ENCODE results near the gene SCGB1A1. TPM values are rescaled to one million over a fixed set of nuclear protein-coding genes. Genes with fewer than 3 reads are reported as not detected.

Gene SCGB1A1
- total and polyA plus RNA-seq, 2 of the 13 experiments (the other 11 are each of a cell fraction or from before 2014, with no cell fraction given) = not detected

DNA sequence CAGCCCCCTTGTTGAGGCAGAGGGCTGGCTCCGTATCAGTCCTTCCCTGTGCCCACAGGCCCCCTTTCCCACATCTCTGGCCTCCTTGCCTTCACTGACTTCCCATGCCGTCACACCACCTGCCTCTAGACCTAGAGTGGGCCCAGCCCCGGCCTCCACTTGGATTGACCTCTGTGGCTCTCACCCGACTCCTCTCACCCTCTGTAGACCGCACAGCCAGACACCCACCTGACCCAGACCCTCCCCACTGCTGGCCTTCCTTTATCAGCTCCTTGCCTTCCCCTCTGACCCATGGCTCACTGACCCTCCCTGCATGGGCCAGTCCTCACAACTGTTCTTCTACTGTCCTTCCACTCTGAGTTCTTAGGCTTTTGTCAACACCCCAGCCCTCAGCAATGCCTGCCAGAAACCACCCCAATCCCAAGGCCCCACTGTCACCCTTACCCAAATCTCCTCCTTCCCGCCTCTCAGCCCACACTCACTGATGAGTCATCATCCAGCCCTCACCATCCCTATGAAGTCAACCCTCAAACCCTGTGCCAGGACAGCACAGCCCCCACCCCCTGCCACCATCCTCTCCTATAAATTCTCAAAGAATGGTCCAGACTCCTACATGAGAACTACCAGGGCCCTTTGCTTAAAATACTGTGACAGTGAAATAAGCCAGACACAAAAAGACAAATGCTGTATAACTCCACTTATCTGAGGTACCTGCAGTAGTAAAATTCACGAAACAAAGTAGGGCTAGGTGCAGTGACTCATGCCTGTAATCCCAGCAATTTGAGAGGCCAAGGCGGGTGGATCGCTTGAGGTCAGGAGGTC, 53.4 kb downstream of the SCGB1A1 start (continued):
- TF ChIP-seq, protein P1, sequence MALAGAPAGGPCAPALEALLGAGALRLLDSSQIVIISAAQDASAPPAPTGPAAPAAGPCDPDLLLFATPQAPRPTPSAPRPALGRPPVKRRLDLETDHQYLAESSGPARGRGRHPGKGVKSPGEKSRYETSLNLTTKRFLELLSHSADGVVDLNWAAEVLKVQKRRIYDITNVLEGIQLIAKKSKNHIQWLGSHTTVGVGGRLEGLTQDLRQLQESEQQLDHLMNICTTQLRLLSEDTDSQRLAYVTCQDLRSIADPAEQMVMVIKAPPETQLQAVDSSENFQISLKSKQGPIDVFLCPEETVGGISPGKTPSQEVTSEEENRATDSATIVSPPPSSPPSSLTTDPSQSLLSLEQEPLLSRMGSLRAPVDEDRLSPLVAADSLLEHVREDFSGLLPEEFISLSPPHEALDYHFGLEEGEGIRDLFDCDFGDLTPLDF (CRISPR knock-in tag; IDR thresholded peaks at IDR 0.05) = no peak
- TF ChIP-seq FOXA1 (IDR thresholded peaks at IDR 0.05) = no peak
- peak; percentile 37; the same call in 1 of the 2 replicates for TF ChIP-seq FOXA1 (CRISPR knock-in tag; IDR thresholded peaks at IDR 0.05)
- TF ChIP-seq FOSL2 (CRISPR knock-in tag; IDR thresholded peaks at IDR 0.05) = peak; percentile 88
- no peak for TF ChIP-seq DPF2 (CRISPR knock-in tag; IDR thresholded peaks at IDR 0.05; ENCODE audit: borderline replicate concordance, low read depth)
- TF ChIP-seq NR2F2 (IDR thresholded peaks at IDR 0.05; ENCODE audit: borderline replicate concordance, low read depth) = 0 out of 2 replicates have a peak, but pooled peaks have one; percentile 39
- TF ChIP-seq, protein P2, sequence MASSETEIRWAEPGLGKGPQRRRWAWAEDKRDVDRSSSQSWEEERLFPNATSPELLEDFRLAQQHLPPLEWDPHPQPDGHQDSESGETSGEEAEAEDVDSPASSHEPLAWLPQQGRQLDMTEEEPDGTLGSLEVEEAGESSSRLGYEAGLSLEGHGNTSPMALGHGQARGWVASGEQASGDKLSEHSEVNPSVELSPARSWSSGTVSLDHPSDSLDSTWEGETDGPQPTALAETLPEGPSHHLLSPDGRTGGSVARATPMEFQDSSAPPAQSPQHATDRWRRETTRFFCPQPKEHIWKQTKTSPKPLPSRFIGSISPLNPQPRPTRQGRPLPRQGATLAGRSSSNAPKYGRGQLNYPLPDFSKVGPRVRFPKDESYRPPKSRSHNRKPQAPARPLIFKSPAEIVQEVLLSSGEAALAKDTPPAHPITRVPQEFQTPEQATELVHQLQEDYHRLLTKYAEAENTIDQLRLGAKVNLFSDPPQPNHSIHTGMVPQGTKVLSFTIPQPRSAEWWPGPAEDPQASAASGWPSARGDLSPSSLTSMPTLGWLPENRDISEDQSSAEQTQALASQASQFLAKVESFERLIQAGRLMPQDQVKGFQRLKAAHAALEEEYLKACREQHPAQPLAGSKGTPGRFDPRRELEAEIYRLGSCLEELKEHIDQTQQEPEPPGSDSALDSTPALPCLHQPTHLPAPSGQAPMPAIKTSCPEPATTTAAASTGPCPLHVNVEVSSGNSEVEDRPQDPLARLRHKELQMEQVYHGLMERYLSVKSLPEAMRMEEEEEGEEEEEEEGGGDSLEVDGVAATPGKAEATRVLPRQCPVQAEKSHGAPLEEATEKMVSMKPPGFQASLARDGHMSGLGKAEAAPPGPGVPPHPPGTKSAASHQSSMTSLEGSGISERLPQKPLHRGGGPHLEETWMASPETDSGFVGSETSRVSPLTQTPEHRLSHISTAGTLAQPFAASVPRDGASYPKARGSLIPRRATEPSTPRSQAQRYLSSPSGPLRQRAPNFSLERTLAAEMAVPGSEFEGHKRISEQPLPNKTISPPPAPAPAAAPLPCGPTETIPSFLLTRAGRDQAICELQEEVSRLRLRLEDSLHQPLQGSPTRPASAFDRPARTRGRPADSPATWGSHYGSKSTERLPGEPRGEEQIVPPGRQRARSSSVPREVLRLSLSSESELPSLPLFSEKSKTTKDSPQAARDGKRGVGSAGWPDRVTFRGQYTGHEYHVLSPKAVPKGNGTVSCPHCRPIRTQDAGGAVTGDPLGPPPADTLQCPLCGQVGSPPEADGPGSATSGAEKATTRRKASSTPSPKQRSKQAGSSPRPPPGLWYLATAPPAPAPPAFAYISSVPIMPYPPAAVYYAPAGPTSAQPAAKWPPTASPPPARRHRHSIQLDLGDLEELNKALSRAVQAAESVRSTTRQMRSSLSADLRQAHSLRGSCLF (CRISPR knock-in tag; IDR thresholded peaks at IDR 0.05; ENCODE audit: borderline replicate concordance) = no peak
- peak; percentile 74 for TF ChIP-seq RARA (CRISPR knock-in tag; IDR thresholded peaks at IDR 0.05)
- no peak for TF ChIP-seq ZFP1 (CRISPR knock-in tag; IDR thresholded peaks at IDR 0.05)
- peak; percentile 78 for TF ChIP-seq JUNB (CRISPR knock-in tag; IDR thresholded peaks at IDR 0.05; ENCODE audit: borderline replicate concordance)
- TF ChIP-seq, protein P3, sequence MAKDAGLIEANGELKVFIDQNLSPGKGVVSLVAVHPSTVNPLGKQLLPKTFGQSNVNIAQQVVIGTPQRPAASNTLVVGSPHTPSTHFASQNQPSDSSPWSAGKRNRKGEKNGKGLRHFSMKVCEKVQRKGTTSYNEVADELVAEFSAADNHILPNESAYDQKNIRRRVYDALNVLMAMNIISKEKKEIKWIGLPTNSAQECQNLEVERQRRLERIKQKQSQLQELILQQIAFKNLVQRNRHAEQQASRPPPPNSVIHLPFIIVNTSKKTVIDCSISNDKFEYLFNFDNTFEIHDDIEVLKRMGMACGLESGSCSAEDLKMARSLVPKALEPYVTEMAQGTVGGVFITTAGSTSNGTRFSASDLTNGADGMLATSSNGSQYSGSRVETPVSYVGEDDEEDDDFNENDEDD (CRISPR knock-in tag; IDR thresholded peaks at IDR 0.05; ENCODE audit: borderline replicate concordance) = peak; percentile 11; the same call in 1 of the 2 replicates
- TF ChIP-seq, protein P4, sequence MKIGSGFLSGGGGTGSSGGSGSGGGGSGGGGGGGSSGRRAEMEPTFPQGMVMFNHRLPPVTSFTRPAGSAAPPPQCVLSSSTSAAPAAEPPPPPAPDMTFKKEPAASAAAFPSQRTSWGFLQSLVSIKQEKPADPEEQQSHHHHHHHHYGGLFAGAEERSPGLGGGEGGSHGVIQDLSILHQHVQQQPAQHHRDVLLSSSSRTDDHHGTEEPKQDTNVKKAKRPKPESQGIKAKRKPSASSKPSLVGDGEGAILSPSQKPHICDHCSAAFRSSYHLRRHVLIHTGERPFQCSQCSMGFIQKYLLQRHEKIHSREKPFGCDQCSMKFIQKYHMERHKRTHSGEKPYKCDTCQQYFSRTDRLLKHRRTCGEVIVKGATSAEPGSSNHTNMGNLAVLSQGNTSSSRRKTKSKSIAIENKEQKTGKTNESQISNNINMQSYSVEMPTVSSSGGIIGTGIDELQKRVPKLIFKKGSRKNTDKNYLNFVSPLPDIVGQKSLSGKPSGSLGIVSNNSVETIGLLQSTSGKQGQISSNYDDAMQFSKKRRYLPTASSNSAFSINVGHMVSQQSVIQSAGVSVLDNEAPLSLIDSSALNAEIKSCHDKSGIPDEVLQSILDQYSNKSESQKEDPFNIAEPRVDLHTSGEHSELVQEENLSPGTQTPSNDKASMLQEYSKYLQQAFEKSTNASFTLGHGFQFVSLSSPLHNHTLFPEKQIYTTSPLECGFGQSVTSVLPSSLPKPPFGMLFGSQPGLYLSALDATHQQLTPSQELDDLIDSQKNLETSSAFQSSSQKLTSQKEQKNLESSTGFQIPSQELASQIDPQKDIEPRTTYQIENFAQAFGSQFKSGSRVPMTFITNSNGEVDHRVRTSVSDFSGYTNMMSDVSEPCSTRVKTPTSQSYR (CRISPR knock-in tag; IDR thresholded peaks at IDR 0.05; ENCODE audit: borderline replicate concordance) = 0 out of 2 replicates have a peak, but pooled peaks have one; percentile 8
- no peak for TF ChIP-seq SRY (CRISPR knock-in tag; IDR thresholded peaks at IDR 0.05)
- 0 out of 2 replicates have a peak, but pooled peaks have one; percentile 17 for TF ChIP-seq ZMYM3 (CRISPR knock-in tag; IDR thresholded peaks at IDR 0.05)
- TF ChIP-seq, protein P5, sequence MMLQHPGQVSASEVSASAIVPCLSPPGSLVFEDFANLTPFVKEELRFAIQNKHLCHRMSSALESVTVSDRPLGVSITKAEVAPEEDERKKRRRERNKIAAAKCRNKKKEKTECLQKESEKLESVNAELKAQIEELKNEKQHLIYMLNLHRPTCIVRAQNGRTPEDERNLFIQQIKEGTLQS (CRISPR knock-in tag; IDR thresholded peaks at IDR 0.05) = peak; percentile 39; the same call in 1 of the 2 replicates
- TF ChIP-seq NRL (CRISPR knock-in tag; IDR thresholded peaks at IDR 0.05; ENCODE audit: borderline replicate concordance) = 0 out of 2 replicates have a peak, but pooled peaks have one; percentile 23
- peak; percentile 12; the same call in 1 of the 2 replicates for TF ChIP-seq HNF4A (CRISPR knock-in tag; IDR thresholded peaks at IDR 0.05)
